Endothelial cell of umbilical vein (primary cell): ENCODE measurements around the gene ESPNL.

Source experiments
- CTCF ChIP-seq, 2 donors: IDR thresholded peaks; 1 replicate in 1 of 2; 2 replicates in 1 of 2; pipeline ENCODE4 v1.5.1; 2011; ENCODE audit warnings: low read length in 2 of 2, mild to moderate bottlenecking in 2 of 2, moderate library complexity in 2 of 2, control low read depth in 1 of 2, inconsistent platforms in 1 of 2, low read depth in 1 of 2; ENCODE audit not compliant: insufficient read depth in 1 of 2; ENCODE audit errors: extremely low read depth in 1 of 2
- EZH2 ChIP-seq: IDR thresholded peaks from 2 replicates; pipeline ENCODE4 v1.6.1; 2012; ENCODE audit warnings: borderline replicate concordance, low read depth, mild to moderate bottlenecking, moderate library complexity, low read length, inconsistent platforms; ENCODE audit not compliant: severe bottlenecking
- GATA2 ChIP-seq: IDR thresholded peaks from 2 replicates; pipeline ENCODE4 v1.7.0; 2011; ENCODE audit warnings: low read depth, mild to moderate bottlenecking, moderate library complexity, mixed read lengths, low read length; ENCODE audit not compliant: insufficient read length, insufficient read depth
- JUN ChIP-seq: IDR thresholded peaks from 2 replicates; pipeline ENCODE4 v1.6.1; 2011; ENCODE audit warnings: borderline replicate concordance, low read depth; ENCODE audit not compliant: insufficient read length, insufficient read depth
- MAX ChIP-seq: IDR thresholded peaks from 2 replicates; pipeline ENCODE4 v1.6.1; 2011; ENCODE audit not compliant: insufficient read depth, insufficient read length
- MYC ChIP-seq: IDR thresholded peaks from one replicate; pipeline ENCODE4 v1.6.1; 2011; ENCODE audit warnings: mild to moderate bottlenecking, low read depth, low read length
- POLR2A ChIP-seq: IDR thresholded peaks from 2 replicates; pipeline ENCODE4 v1.6.1; 2012; ENCODE audit warnings: low read depth, mild to moderate bottlenecking, control low read depth, low read length
- POLR2AphosphoS5 ChIP-seq: IDR thresholded peaks from 2 replicates; pipeline ENCODE4 v1.6.1; 2012; ENCODE audit warnings: low read depth, mild to moderate bottlenecking, control low read depth, low read length, moderate library complexity; ENCODE audit not compliant: insufficient read depth

- TF ChIP-seq POLR2A (no peak), CTCF (IDR thresholded peaks at IDR 0.05; ENCODE audit: extremely low read depth in 1 of 2, insufficient read depth in 1 of 2, low read depth in 1 of 2, low read length in 2 of 2) (no peak), MYC (no peak), EZH2 (no peak), MAX (no peak), JUN (no peak), GATA2 (no peak), POLR2AphosphoS5 (no peak)
Measured at GRCh38 chr2:238081150-238081549, 19.0 kb upstream of the ESPNL start.
